ENCODE measurements around the gene NDUFS5.
"Not testable (repeated sequence)": the region's sequence is repeated elsewhere in the genome, so short reads cannot be mapped to it uniquely, and the experiment has no call there.

Gene NDUFS5

GRCh38 chr1:39045231-39045630, 19.1 kb downstream of the NDUFS5 start:
- no peak for DNase-seq (ENCODE audit: low read depth)
- TF ChIP-seq CTCF (IDR thresholded peaks at IDR 0.05; ENCODE audit: low read length, missing control alignments) = no peak
- H3K4me3 ChIP-seq (replicated peaks; ENCODE audit: low read depth, low read length) = no peak overlapping the region

- peak; percentile 24 for DNase-seq (ENCODE audit: low read depth)
- no peak for TF ChIP-seq CTCF (IDR thresholded peaks at IDR 0.05; ENCODE audit: low read length, missing control alignments)
- H3K4me3 ChIP-seq (replicated peaks; ENCODE audit: low read depth, low read length) = no peak overlapping the region
Measured at GRCh38 chr1:39046613-39047210, 20.6 kb downstream of the NDUFS5 start.

DNA sequence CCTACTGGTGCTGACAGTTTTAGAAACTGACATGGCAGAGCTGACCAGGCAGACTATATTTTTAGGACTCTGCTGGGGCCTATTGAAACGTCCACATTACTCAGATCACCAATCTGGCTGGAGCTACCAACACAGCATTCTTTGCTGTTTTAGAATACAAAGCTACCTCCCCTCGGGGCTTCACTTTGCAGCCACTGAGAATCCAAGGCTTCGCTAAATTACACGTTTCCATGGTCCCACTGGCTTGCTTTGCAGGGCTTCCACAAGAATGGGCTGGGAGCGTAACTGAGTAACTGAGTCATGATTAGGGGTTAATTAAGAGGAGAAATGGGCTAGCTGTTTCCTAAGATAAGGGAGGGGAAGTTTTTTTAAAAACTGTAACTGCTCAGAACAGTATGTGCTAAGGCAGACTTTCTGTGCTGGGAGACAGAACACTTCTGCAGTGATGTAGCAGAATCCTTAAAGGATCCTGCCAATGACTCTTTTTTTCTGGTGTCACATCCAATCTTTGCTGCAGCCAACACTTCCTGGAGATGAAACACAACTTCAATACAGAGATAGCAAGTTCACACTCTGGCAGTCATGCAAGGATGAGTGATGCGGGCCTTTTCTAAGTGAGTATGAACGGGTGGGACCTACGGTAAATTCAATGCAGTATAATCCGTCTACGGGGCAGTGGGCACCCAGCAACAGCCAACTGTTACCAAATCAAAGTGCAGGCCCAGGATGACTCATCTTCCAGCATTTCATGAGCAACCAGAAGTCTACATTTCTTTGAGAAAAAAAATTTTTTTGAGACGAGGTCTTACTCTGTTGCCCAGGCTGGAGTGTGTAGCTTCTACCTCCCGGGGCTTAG, 21.5 kb downstream of the NDUFS5 start:
- DNase-seq (ENCODE audit: low read depth) = peak; percentile 94
- H3K4me3 ChIP-seq (replicated peaks; ENCODE audit: low read depth, low read length) = no peak overlapping the region
- no peak for TF ChIP-seq CTCF (IDR thresholded peaks at IDR 0.05; ENCODE audit: low read length, missing control alignments)

DNA sequence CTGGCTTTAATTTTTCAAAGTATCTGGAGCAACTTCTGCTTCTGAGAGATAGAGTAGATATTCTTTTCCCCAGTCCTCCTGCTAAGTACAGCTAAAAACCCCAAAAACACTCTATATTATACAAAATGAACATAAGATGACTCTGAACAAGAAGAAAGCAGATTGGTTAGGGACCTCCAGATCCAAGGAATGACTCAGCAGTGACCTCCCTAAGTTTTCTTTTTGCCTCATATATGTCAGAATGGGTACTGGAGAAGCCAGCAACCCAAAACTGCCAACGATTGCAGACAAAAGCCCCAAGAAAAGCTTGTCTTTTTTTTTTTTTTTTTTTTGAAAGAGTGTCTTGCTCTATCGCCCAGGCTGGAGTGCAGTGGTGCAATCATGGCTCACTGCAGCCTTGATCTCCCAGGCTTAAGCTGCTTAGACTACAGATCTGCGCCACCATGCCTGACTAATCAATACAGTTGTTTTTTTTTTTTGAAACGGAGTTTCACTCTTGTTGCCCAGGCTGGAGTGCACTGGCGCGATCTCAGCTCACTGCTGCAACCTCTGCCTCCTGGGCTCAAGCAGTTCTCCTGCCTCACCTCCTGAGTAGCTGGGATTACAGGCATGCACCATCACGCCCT, 22.7 kb downstream of the NDUFS5 start:
- no peak for DNase-seq (ENCODE audit: low read depth)
- TF ChIP-seq CTCF (IDR thresholded peaks at IDR 0.05; ENCODE audit: low read length, missing control alignments) = no peak

GRCh38 chr1:39050001-39050400, 23.9 kb downstream of the NDUFS5 start:
- no peak for DNase-seq (ENCODE audit: low read depth)
- TF ChIP-seq CTCF (IDR thresholded peaks at IDR 0.05; ENCODE audit: low read length, missing control alignments) = no peak
- H3K4me3 ChIP-seq (replicated peaks; ENCODE audit: low read depth, low read length) = no peak overlapping the region

More for the DNA sequence above, 22.7 kb downstream of the NDUFS5 start:
- no peak overlapping the region for H3K4me3 ChIP-seq (replicated peaks; ENCODE audit: low read depth, low read length)

DNA sequence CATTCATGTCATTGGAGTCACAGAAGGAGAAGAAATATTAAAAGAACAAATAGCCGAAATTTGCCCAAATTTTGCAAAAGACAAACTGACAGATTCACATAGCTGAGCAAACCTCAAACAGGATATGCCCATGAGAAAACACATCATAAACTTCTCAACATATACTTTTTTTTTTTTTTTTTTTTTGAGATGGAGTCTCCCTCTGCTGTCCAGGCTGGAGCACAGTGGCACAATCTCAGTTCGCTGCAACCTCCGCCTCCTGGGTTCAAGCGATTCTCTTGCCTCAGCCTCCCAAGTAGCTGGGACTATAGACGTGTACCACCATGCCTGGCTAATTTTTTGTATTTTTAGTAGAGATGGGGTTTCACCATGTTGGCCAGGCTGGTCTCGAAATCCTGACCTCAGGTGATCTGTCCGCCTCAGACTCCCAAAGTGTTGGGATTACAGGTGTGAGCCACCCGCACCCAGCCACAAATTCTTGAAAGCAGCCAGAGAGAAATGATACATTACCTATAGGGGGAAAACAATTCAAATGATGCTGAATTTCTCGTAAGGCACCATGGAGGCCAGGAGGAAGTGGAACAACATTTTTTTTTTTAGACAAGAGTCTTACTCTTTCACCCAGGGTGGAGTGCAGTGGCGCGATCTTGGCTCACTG, 25.2 kb downstream of the NDUFS5 start:
- DNase-seq (ENCODE audit: low read depth); H3K4me3 ChIP-seq (replicated peaks; ENCODE audit: low read depth, low read length): not testable (repeated sequence)

GRCh38 chr1:39051956-39052355, 25.8 kb downstream of the NDUFS5 start:
- H3K4me3 ChIP-seq (replicated peaks; ENCODE audit: low read depth, low read length) = no peak overlapping the region
- DNase-seq (ENCODE audit: low read depth) = no peak
- no peak for TF ChIP-seq CTCF (IDR thresholded peaks at IDR 0.05; ENCODE audit: low read length, missing control alignments)

- not testable (repeated sequence) for DNase-seq (ENCODE audit: low read depth); H3K4me3 ChIP-seq (replicated peaks; ENCODE audit: low read depth, low read length)
Measured at GRCh38 chr1:39055213-39055710, 29.1 kb downstream of the NDUFS5 start.

- DNase-seq (ENCODE audit: low read depth); H3K4me3 ChIP-seq (replicated peaks; ENCODE audit: low read depth, low read length): not testable (repeated sequence)
Measured at GRCh38 chr1:39061516-39061915, 35.4 kb downstream of the NDUFS5 start.

Measured in fibroblast of pulmonary artery (primary cell).